Neural cell (in vitro differentiated cells): ENCODE measurements around the gene SGSM1.

ENCODE experiments used
- CTCF ChIP-seq: fragments of 450-650 bp; IDR thresholded peaks from 2 replicates; pipeline ENCODE4 v1.5.1; 2014; ENCODE audit warnings: antibody characterized with exemption, mild to moderate bottlenecking, moderate library complexity; ENCODE audit not compliant: poor library complexity, severe bottlenecking
- EP300 ChIP-seq: fragments of 450-650 bp; conservative IDR thresholded peaks from 2 replicates; pipeline ENCODE4 v1.6.1; 2014; ENCODE audit warnings: antibody characterized with exemption, mild to moderate bottlenecking, moderate library complexity; ENCODE audit not compliant: poor library complexity, severe bottlenecking
- POLR2AphosphoS5 ChIP-seq: IDR thresholded peaks from 2 replicates; pipeline ENCODE4 v1.6.1; 2012
- RAD21 ChIP-seq: fragments of 450-650 bp; conservative IDR thresholded peaks from 2 replicates; pipeline ENCODE4 v1.6.1; 2014; ENCODE audit warnings: antibody characterized with exemption, mild to moderate bottlenecking, moderate library complexity
- REST ChIP-seq: IDR thresholded peaks from 2 replicates; pipeline ENCODE4 v1.6.1; 2012; ENCODE audit warnings: borderline replicate concordance
- SMC3 ChIP-seq: fragments of 450-650 bp; conservative IDR thresholded peaks from 2 replicates; pipeline ENCODE4 v1.6.1; 2014; ENCODE audit warnings: antibody characterized with exemption, mild to moderate bottlenecking, moderate library complexity; ENCODE audit not compliant: poor library complexity
- TAF1 ChIP-seq: IDR thresholded peaks from 2 replicates; pipeline ENCODE4 v1.6.1; 2012; ENCODE audit warnings: low read depth

- TF ChIP-seq CTCF (no peak), EP300 (no peak), POLR2AphosphoS5 (no peak), REST (no peak), RAD21 (no peak), SMC3 (no peak), TAF1 (no peak)
Observed at GRCh38 chr22:24883432-24883831, 77.4 kb downstream of the SGSM1 start.
